Measurements from ENCODE around the gene CPNE7. TPM values are rescaled to one million over a fixed set of nuclear protein-coding genes. Genes with fewer than 3 reads are reported as not detected.
"Not testable (repeated sequence)": the region's sequence is repeated elsewhere in the genome, so short reads cannot be mapped to it uniquely, and the experiment has no call there.

The CPNE7 gene
- total RNA-seq, 1 experiment from 2014 or later = 3.7 TPM

GRCh38 chr16:89582614-89583196 lies 7.1 kb downstream of the CPNE7 start:
- Histone ChIP-seq H3K9ac (ENCODE audit: low read length) (no peak overlapping the region), H3K9me2 (replicated peaks; ENCODE audit: insufficient read depth, low read length) (no peaks in the 10 kb centered on the region), H3K4me2 (ENCODE audit: low read depth, low read length, poor library complexity, severe bottlenecking) (no peak overlapping the region), H2AFZ (ENCODE audit: low read length) (no peak overlapping the region), H3K4me3 (ENCODE audit: low read length) (no peak overlapping the region), H3K79me2 (ENCODE audit: low read length) (no peaks in the 10 kb centered on the region), H4K20me1 (ENCODE audit: insufficient read depth, low read depth, low read length) (no peaks in the 10 kb centered on the region), H3K4me1 (ENCODE audit: low read length) (no peaks in the 10 kb centered on the region), H3K27ac (ENCODE audit: low read length) (no peak overlapping the region), H3K36me3 (ENCODE audit: insufficient read depth, low read length) (no peaks in the 10 kb centered on the region), H3K27me3 (ENCODE audit: low read length) (no peaks in the 10 kb centered on the region), H3K9me3 (ENCODE audit: low read length) (peaks cover 3% of the 10 kb centered on the region; the same call in 1 of the 2 replicates)
- DNase-seq = no peak

- H3K36me3 ChIP-seq (ENCODE audit: insufficient read depth, low read length) = no peaks in the 10 kb centered on the region
- H3K27ac ChIP-seq (ENCODE audit: low read length) = no peak overlapping the region
- H3K79me2 ChIP-seq (ENCODE audit: low read length) = no peaks in the 10 kb centered on the region
- H3K9me2 ChIP-seq (replicated peaks; ENCODE audit: insufficient read depth, low read length) = no peaks in the 10 kb centered on the region
- H3K4me1 ChIP-seq (ENCODE audit: low read length) = no peaks in the 10 kb centered on the region
- H3K4me3 ChIP-seq (ENCODE audit: low read length) = no peak overlapping the region
- no peak overlapping the region for H3K9ac ChIP-seq (ENCODE audit: low read length)
- H4K20me1 ChIP-seq (ENCODE audit: insufficient read depth, low read depth, low read length) = no peaks in the 10 kb centered on the region
- no peak overlapping the region for H2AFZ ChIP-seq (ENCODE audit: low read length)
- DNase-seq = no peak
- no peak overlapping the region for H3K4me2 ChIP-seq (ENCODE audit: low read depth, low read length, poor library complexity, severe bottlenecking)
- H3K27me3 ChIP-seq (ENCODE audit: low read length) = no peaks in the 10 kb centered on the region
- peaks cover 3% of the 10 kb centered on the region; the same call in 1 of the 2 replicates for H3K9me3 ChIP-seq (ENCODE audit: low read length)
These were observed 7.8 kb downstream of the CPNE7 start for GRCh38 chr16:89583197-89583894.

- Histone ChIP-seq H3K79me2 (ENCODE audit: low read length) (no peaks in the 10 kb centered on the region), H3K4me1 (ENCODE audit: low read length) (no peaks in the 10 kb centered on the region), H3K9me2 (replicated peaks; ENCODE audit: insufficient read depth, low read length) (no peaks in the 10 kb centered on the region), H3K27me3 (ENCODE audit: low read length) (no peaks in the 10 kb centered on the region), H4K20me1 (ENCODE audit: insufficient read depth, low read depth, low read length) (no peaks in the 10 kb centered on the region), H3K9ac (ENCODE audit: low read length) (no peak overlapping the region), H3K36me3 (ENCODE audit: insufficient read depth, low read length) (no peaks in the 10 kb centered on the region), H3K4me2 (ENCODE audit: low read depth, low read length, poor library complexity, severe bottlenecking) (no peak overlapping the region), H3K4me3 (ENCODE audit: low read length) (no peak overlapping the region), H3K27ac (ENCODE audit: low read length) (no peak overlapping the region), H2AFZ (ENCODE audit: low read length) (no peak overlapping the region), H3K9me3 (ENCODE audit: low read length) (peaks cover 3% of the 10 kb centered on the region; the same call in 1 of the 2 replicates)
- DNase-seq = no peak
These were observed 8.5 kb downstream of the CPNE7 start for GRCh38 chr16:89583895-89584644.

- no peaks in the 10 kb centered on the region for H3K79me2 ChIP-seq (ENCODE audit: low read length)
- H3K27me3 ChIP-seq (ENCODE audit: low read length) = no peaks in the 10 kb centered on the region
- H2AFZ ChIP-seq (ENCODE audit: low read length) = no peak overlapping the region
- no peak overlapping the region for H3K4me2 ChIP-seq (ENCODE audit: low read depth, low read length, poor library complexity, severe bottlenecking)
- no peak overlapping the region for H3K27ac ChIP-seq (ENCODE audit: low read length)
- DNase-seq = no peak
- H4K20me1 ChIP-seq (ENCODE audit: insufficient read depth, low read depth, low read length) = no peaks in the 10 kb centered on the region
- no peaks in the 10 kb centered on the region for H3K36me3 ChIP-seq (ENCODE audit: insufficient read depth, low read length)
- H3K4me1 ChIP-seq (ENCODE audit: low read length) = no peaks in the 10 kb centered on the region
- no peaks in the 10 kb centered on the region for H3K9me2 ChIP-seq (replicated peaks; ENCODE audit: insufficient read depth, low read length)
- no peak overlapping the region for H3K4me3 ChIP-seq (ENCODE audit: low read length)
- H3K9ac ChIP-seq (ENCODE audit: low read length) = no peak overlapping the region
- H3K9me3 ChIP-seq (ENCODE audit: low read length) = peaks cover 3% of the 10 kb centered on the region; the same call in 1 of the 2 replicates
These were observed 9.4 kb downstream of the CPNE7 start for GRCh38 chr16:89584768-89585549.

- Histone ChIP-seq H3K4me1 (ENCODE audit: low read length) (no peaks in the 10 kb centered on the region), H3K36me3 (ENCODE audit: insufficient read depth, low read length) (no peaks in the 10 kb centered on the region), H3K4me3 (ENCODE audit: low read length) (no peak overlapping the region), H3K27me3 (ENCODE audit: low read length) (no peaks in the 10 kb centered on the region), H4K20me1 (ENCODE audit: insufficient read depth, low read depth, low read length) (no peaks in the 10 kb centered on the region), H3K9ac (ENCODE audit: low read length) (no peak overlapping the region), H3K27ac (ENCODE audit: low read length) (no peak overlapping the region), H2AFZ (ENCODE audit: low read length) (no peak overlapping the region), H3K4me2 (ENCODE audit: low read depth, low read length, poor library complexity, severe bottlenecking) (no peak overlapping the region), H3K79me2 (ENCODE audit: low read length) (no peaks in the 10 kb centered on the region), H3K9me3 (ENCODE audit: low read length) (no peaks in the 10 kb centered on the region), H3K9me2 (replicated peaks; ENCODE audit: insufficient read depth, low read length) (no peaks in the 10 kb centered on the region)
- no peak for DNase-seq
These were observed 10.7 kb downstream of the CPNE7 start for GRCh38 chr16:89586218-89586617.

GRCh38 chr16:89586853-89587252 lies 11.3 kb downstream of the CPNE7 start:
- H3K9ac ChIP-seq (ENCODE audit: low read length) = no peak overlapping the region
- H3K4me1 ChIP-seq (ENCODE audit: low read length) = no peaks in the 10 kb centered on the region
- H3K36me3 ChIP-seq (ENCODE audit: insufficient read depth, low read length) = no peaks in the 10 kb centered on the region
- no peak for DNase-seq
- H3K9me3 ChIP-seq (ENCODE audit: low read length) = no peaks in the 10 kb centered on the region
- H3K4me2 ChIP-seq (ENCODE audit: low read depth, low read length, poor library complexity, severe bottlenecking) = no peak overlapping the region
- H3K4me3 ChIP-seq (ENCODE audit: low read length) = no peak overlapping the region
- H4K20me1 ChIP-seq (ENCODE audit: insufficient read depth, low read depth, low read length) = no peaks in the 10 kb centered on the region
- no peaks in the 10 kb centered on the region for H3K79me2 ChIP-seq (ENCODE audit: low read length)
- H3K9me2 ChIP-seq (replicated peaks; ENCODE audit: insufficient read depth, low read length) = no peaks in the 10 kb centered on the region
- no peak overlapping the region for H2AFZ ChIP-seq (ENCODE audit: low read length)
- no peak overlapping the region for H3K27ac ChIP-seq (ENCODE audit: low read length)
- H3K27me3 ChIP-seq (ENCODE audit: low read length) = no peaks in the 10 kb centered on the region

GRCh38 chr16:89587676-89588075 lies 12.1 kb downstream of the CPNE7 start:
- H3K27ac ChIP-seq (ENCODE audit: low read length); H3K4me2 ChIP-seq (ENCODE audit: low read depth, low read length, poor library complexity, severe bottlenecking); H3K9me2 ChIP-seq (replicated peaks; ENCODE audit: insufficient read depth, low read length); H3K9ac ChIP-seq (ENCODE audit: low read length); H3K36me3 ChIP-seq (ENCODE audit: insufficient read depth, low read length); H2AFZ ChIP-seq (ENCODE audit: low read length); H3K4me3 ChIP-seq (ENCODE audit: low read length); H4K20me1 ChIP-seq (ENCODE audit: insufficient read depth, low read depth, low read length); H3K27me3 ChIP-seq (ENCODE audit: low read length); H3K4me1 ChIP-seq (ENCODE audit: low read length); DNase-seq; H3K9me3 ChIP-seq (ENCODE audit: low read length); H3K79me2 ChIP-seq (ENCODE audit: low read length): not testable (repeated sequence)
